Gastrocnemius medialis (tissue), 4 donors: Measurements from ENCODE around the gene CUX1.

Experiments used
- POLR2A ChIP-seq, 2 donors: fragments of 450-650 bp; IDR thresholded peaks; one replicate each; pipeline ENCODE4 v1.6.1; 2017; ENCODE audit warnings: antibody characterized with exemption in 2 of 2, mild to moderate bottlenecking in 2 of 2, moderate library complexity in 2 of 2
- TF ChIP-seq, protein P1 (sequence below), 5 experiments: fragments of 450-650 bp in 3 of 5; fragments of 200-600 bp in 2 of 5; sonication (generic) in 2 of 5; IDR thresholded peaks in 4 of 5; conservative IDR thresholded peaks in 1 of 5; 1 replicate in 4 of 5; 2 replicates in 1 of 5; pipeline ENCODE4 v1.5.1; 2016 to 2019; ENCODE audit warnings: antibody characterized with exemption in 5 of 5, mild to moderate bottlenecking in 3 of 5, moderate library complexity in 3 of 5

GRCh38 chr7:101768280-101768679 lies 49.1 kb upstream of the CUX1 start:
- TF ChIP-seq, protein P1, sequence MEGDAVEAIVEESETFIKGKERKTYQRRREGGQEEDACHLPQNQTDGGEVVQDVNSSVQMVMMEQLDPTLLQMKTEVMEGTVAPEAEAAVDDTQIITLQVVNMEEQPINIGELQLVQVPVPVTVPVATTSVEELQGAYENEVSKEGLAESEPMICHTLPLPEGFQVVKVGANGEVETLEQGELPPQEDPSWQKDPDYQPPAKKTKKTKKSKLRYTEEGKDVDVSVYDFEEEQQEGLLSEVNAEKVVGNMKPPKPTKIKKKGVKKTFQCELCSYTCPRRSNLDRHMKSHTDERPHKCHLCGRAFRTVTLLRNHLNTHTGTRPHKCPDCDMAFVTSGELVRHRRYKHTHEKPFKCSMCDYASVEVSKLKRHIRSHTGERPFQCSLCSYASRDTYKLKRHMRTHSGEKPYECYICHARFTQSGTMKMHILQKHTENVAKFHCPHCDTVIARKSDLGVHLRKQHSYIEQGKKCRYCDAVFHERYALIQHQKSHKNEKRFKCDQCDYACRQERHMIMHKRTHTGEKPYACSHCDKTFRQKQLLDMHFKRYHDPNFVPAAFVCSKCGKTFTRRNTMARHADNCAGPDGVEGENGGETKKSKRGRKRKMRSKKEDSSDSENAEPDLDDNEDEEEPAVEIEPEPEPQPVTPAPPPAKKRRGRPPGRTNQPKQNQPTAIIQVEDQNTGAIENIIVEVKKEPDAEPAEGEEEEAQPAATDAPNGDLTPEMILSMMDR (IDR thresholded peaks at IDR 0.05 in 4 of 5, conservative IDR thresholded peaks at IDR 0.05 in 1 of 5), result no peak
- no peak for TF ChIP-seq POLR2A (IDR thresholded peaks at IDR 0.05)
